Measurements from ENCODE around the gene HOMER1. TPM values are rescaled to one million over a fixed set of nuclear protein-coding genes. Genes with fewer than 3 reads are reported as not detected.

HOMER1 gene
- total RNA-seq, 4 donors from 2014 or later, result 11.2 to 19.5 (median 19.3) TPM

GRCh38 chr5:79510638-79511037 lies 3.3 kb downstream of the HOMER1 start:
- Histone ChIP-seq H3K27me3 (no peaks in the 10 kb centered on the region), H3K27ac (replicated peaks in 1 of 4) (no peak overlapping the region), H3K9me3 (no peaks in the 10 kb centered on the region), H3K4me3 (peak overlapping the region in 3 of 4 donors; percentile 74 to 97 (median 89)), H3K36me3 (no peaks in the 10 kb centered on the region), H3K4me1 (peaks cover 0 to 63% (median 52%) of the 10 kb centered on the region in 4 donors)
- 96% methylated on average over 3 of the region's 6 CpGs for WGBS
- intact Hi-C loops (cut with DNase I), result loop anchor here (5.0 to 10.0 kb wide), 2 partner anchors 102 to 276 kb away; partner anchors contain the start of genes JMY and TENT2
- TF ChIP-seq CTCF (IDR thresholded peaks at IDR 0.05) (no peak), POLR2AphosphoS5 (IDR thresholded peaks at IDR 0.05) (no peak), EP300 (IDR thresholded peaks at IDR 0.05) (no peak), POLR2A (IDR thresholded peaks at IDR 0.05; ENCODE audit: low read depth) (no peak)
- no peak for DNase-seq (ENCODE audit: extremely low spot score)

- intact Hi-C loops (cut with DNase I), result no loop called here
- H3K27ac ChIP-seq (replicated peaks in 1 of 4), result no peak overlapping the region
- WGBS, result 86% methylated on average over 1 of the region's 1 CpG
Measured at GRCh38 chr5:79509244-79509885, 4.6 kb downstream of the HOMER1 start.

GRCh38 chr5:79508794-79509193 lies 5.1 kb downstream of the HOMER1 start:
- H3K27ac ChIP-seq (replicated peaks in 1 of 4), result peak overlapping the region in 1 of 4 donors; percentile 25
- peaks cover 4 to 64% (median 60%) of the 10 kb centered on the region in 4 donors for H3K4me1 ChIP-seq
- intact Hi-C loops (cut with DNase I), result no loop called here
- no peaks in the 10 kb centered on the region for H3K27me3 ChIP-seq
- H3K9me3 ChIP-seq, result no peaks in the 10 kb centered on the region
- H3K4me3 ChIP-seq, result no peak overlapping the region
- no peaks in the 10 kb centered on the region for H3K36me3 ChIP-seq
- no peak for DNase-seq (ENCODE audit: extremely low spot score)
- no peak for TF ChIP-seq POLR2AphosphoS5 (IDR thresholded peaks at IDR 0.05)
- TF ChIP-seq CTCF (IDR thresholded peaks at IDR 0.05), result no peak
- TF ChIP-seq POLR2A (IDR thresholded peaks at IDR 0.05; ENCODE audit: low read depth), result no peak
- no peak for TF ChIP-seq EP300 (IDR thresholded peaks at IDR 0.05)
- WGBS, result 89% methylated on average over 2 of the region's 2 CpGs

More at GRCh38 chr5:79509244-79509885, 4.6 kb downstream of the HOMER1 start:
- Histone ChIP-seq H3K27me3 (no peaks in the 10 kb centered on the region), H3K9me3 (no peaks in the 10 kb centered on the region), H3K36me3 (no peaks in the 10 kb centered on the region), H3K4me3 (no peak overlapping the region), H3K4me1 (peaks cover 0 to 58% (median 54%) of the 10 kb centered on the region in 4 donors)
- no peak for DNase-seq (ENCODE audit: extremely low spot score)
- TF ChIP-seq POLR2A (IDR thresholded peaks at IDR 0.05; ENCODE audit: low read depth), result no peak
- no peak for TF ChIP-seq EP300 (IDR thresholded peaks at IDR 0.05)
- TF ChIP-seq POLR2AphosphoS5 (IDR thresholded peaks at IDR 0.05), result no peak
- no peak for TF ChIP-seq CTCF (IDR thresholded peaks at IDR 0.05)

- H3K36me3 ChIP-seq, result no peaks in the 10 kb centered on the region
- H3K4me3 ChIP-seq, result no peak overlapping the region
- peak overlapping the region in 1 of 4 donors; percentile 25 for H3K27ac ChIP-seq (replicated peaks in 1 of 4)
- TF ChIP-seq EP300 (IDR thresholded peaks at IDR 0.05), result no peak
- no peak for TF ChIP-seq CTCF (IDR thresholded peaks at IDR 0.05)
- no peak for TF ChIP-seq POLR2AphosphoS5 (IDR thresholded peaks at IDR 0.05)
- TF ChIP-seq POLR2A (IDR thresholded peaks at IDR 0.05; ENCODE audit: low read depth), result no peak
- H3K9me3 ChIP-seq, result no peaks in the 10 kb centered on the region
- H3K27me3 ChIP-seq, result no peaks in the 10 kb centered on the region
- intact Hi-C loops (cut with DNase I), result no loop called here
- 57% methylated on average over 2 of the region's 2 CpGs for WGBS
- peaks cover 4 to 64% (median 60%) of the 10 kb centered on the region in 4 donors for H3K4me1 ChIP-seq
- DNase-seq (ENCODE audit: extremely low spot score), result no peak
Measured at GRCh38 chr5:79508354-79508753, 5.6 kb downstream of the HOMER1 start.

All from esophagus muscularis mucosa (tissue), 4 donors.